ENCODE data around the gene DAP3.

DNA sequence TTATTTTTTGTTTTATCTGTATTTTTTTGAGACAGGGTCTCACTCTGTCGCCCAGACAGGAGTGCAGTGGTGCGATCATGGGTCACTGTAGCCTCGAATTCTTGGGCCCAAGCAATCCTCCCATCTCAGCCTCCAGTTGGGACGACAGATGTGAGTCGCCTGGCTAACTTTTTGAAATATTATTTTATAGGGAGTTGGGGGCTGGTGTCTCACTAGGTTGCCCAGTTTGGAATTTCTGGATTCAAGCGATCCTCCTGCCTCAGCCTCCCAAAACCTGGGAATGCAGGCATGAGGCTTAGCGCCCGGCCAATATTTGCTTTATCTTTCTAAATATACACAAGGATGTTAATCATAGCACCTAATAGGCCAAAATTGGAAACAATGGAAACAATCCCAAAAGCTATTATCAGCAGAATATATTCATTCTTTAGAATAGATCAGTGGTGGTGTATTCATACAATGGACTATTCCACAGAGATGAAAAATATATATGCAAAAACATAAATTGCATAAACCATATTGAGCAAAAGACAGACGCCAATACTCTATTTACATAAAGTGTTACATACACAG is 55.9 kb downstream of the DAP3 start:
- TF ChIP-seq, protein P1, sequence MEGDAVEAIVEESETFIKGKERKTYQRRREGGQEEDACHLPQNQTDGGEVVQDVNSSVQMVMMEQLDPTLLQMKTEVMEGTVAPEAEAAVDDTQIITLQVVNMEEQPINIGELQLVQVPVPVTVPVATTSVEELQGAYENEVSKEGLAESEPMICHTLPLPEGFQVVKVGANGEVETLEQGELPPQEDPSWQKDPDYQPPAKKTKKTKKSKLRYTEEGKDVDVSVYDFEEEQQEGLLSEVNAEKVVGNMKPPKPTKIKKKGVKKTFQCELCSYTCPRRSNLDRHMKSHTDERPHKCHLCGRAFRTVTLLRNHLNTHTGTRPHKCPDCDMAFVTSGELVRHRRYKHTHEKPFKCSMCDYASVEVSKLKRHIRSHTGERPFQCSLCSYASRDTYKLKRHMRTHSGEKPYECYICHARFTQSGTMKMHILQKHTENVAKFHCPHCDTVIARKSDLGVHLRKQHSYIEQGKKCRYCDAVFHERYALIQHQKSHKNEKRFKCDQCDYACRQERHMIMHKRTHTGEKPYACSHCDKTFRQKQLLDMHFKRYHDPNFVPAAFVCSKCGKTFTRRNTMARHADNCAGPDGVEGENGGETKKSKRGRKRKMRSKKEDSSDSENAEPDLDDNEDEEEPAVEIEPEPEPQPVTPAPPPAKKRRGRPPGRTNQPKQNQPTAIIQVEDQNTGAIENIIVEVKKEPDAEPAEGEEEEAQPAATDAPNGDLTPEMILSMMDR (IDR thresholded peaks at IDR 0.05; ENCODE audit: low read length), result no peak
- TF ChIP-seq EZH2phosphoT487 (IDR thresholded peaks at IDR 0.05; ENCODE audit: low read length), result no peak
- no peak for TF ChIP-seq EZH2 (optimal IDR thresholded peaks at IDR 0.05; ENCODE audit: low read depth, low read length)

Data from MM.1S (cell line).